K562 (cell line): Measurements from ENCODE around the gene MICU2.

Source experiments
- EP300 ChIP-seq: IDR thresholded peaks from 2 replicates; pipeline ENCODE4 v1.6.1; 2012; ENCODE audit warnings: low read length, improper control_type of control experiment
- EZH2 ChIP-seq: IDR thresholded peaks from 2 replicates; pipeline ENCODE4 v1.6.1; 2012; ENCODE audit warnings: low read depth, mild to moderate bottlenecking, inconsistent platforms, low read length, borderline replicate concordance
- HMGN3 ChIP-seq: IDR thresholded peaks from 2 replicates; pipeline ENCODE4 v1.6.1; 2011; ENCODE audit warnings: borderline replicate concordance, low read depth, mild to moderate bottlenecking, mixed read lengths, low read length; ENCODE audit not compliant: insufficient read length; ENCODE audit errors: extremely low read depth
- MED1 ChIP-seq: sonication (generic); formaldehyde crosslinking; IDR thresholded peaks from 2 replicates; pipeline ENCODE4 v1.8.1; 2023; ENCODE audit warnings: missing genetic modification reagents, borderline replicate concordance
- NFIC ChIP-seq: fragments of 450-650 bp; IDR thresholded peaks from 2 replicates; pipeline ENCODE4 v1.6.1; 2017; ENCODE audit warnings: mild to moderate bottlenecking, inconsistent platforms
- NR3C1 ChIP-seq: sonication (generic); formaldehyde crosslinking; IDR thresholded peaks from 2 replicates; pipeline ENCODE4 v1.8.1; 2022; ENCODE audit warnings: missing genetic modification reagents
- ZBTB8A ChIP-seq: fragments of 450-650 bp; IDR thresholded peaks from 2 replicates; pipeline ENCODE4 v1.6.1; 2018; ENCODE audit warnings: mild to moderate bottlenecking, moderate library complexity; ENCODE audit not compliant: partially characterized antibody
- TF ChIP-seq, protein P1 (sequence below): sonication (generic); formaldehyde crosslinking; IDR thresholded peaks from 2 replicates; pipeline ENCODE4 v1.8.0; 2022; ENCODE audit warnings: missing genetic modification reagents, mild to moderate bottlenecking, borderline replicate concordance
- TF ChIP-seq, protein P2 (sequence below): fragments of 450-650 bp; IDR thresholded peaks from 2 replicates; pipeline ENCODE4 v1.6.1; 2016; ENCODE audit warnings: borderline replicate concordance
- TF ChIP-seq, protein P3 (sequence below), 3 experiments: IDR thresholded peaks in 2 of 3; conservative IDR thresholded peaks in 1 of 3; 2 replicates each; pipeline ENCODE4 v1.5.1; 2011 to 2012; ENCODE audit warnings: low read length in 3 of 3, mild to moderate bottlenecking in 3 of 3, control low read depth in 2 of 3, improper control_type of control experiment in 1 of 3, inconsistent platforms in 1 of 3, low read depth in 1 of 3, mixed read lengths in 1 of 3, moderate library complexity in 1 of 3; ENCODE audit not compliant: insufficient read depth in 2 of 3

DNA sequence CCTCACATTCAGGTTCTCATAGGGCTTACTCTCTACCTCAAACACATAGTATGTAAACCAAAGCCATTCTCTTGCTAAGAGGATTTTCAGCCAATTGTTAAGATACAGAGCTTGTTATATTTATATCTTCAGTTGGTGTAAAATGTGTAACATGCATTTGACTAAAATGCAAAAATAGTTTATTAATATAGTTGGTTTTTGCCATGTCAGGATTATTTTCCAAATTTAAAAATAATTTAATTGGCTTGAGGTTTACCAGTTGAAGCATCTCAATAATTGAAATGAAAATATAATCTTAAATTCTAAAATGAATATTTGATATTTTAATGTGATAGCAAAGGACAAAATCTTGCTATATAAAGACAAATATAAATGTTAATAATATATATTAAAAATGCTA is 7.2 kb downstream of the MICU2 start:
- no peak for TF ChIP-seq NFIC
- no peak for TF ChIP-seq ZBTB8A
- TF ChIP-seq NR3C1 = no peak
- TF ChIP-seq HMGN3 = no peak
- TF ChIP-seq, protein P1, sequence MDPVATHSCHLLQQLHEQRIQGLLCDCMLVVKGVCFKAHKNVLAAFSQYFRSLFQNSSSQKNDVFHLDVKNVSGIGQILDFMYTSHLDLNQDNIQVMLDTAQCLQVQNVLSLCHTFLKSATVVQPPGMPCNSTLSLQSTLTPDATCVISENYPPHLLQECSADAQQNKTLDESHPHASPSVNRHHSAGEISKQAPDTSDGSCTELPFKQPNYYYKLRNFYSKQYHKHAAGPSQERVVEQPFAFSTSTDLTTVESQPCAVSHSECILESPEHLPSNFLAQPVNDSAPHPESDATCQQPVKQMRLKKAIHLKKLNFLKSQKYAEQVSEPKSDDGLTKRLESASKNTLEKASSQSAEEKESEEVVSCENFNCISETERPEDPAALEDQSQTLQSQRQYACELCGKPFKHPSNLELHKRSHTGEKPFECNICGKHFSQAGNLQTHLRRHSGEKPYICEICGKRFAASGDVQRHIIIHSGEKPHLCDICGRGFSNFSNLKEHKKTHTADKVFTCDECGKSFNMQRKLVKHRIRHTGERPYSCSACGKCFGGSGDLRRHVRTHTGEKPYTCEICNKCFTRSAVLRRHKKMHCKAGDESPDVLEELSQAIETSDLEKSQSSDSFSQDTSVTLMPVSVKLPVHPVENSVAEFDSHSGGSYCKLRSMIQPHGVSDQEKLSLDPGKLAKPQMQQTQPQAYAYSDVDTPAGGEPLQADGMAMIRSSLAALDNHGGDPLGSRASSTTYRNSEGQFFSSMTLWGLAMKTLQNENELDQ = no peak
- no peak for TF ChIP-seq EP300
- TF ChIP-seq MED1 (CRISPR knock-in tag) = no peak
- TF ChIP-seq, protein P2, sequence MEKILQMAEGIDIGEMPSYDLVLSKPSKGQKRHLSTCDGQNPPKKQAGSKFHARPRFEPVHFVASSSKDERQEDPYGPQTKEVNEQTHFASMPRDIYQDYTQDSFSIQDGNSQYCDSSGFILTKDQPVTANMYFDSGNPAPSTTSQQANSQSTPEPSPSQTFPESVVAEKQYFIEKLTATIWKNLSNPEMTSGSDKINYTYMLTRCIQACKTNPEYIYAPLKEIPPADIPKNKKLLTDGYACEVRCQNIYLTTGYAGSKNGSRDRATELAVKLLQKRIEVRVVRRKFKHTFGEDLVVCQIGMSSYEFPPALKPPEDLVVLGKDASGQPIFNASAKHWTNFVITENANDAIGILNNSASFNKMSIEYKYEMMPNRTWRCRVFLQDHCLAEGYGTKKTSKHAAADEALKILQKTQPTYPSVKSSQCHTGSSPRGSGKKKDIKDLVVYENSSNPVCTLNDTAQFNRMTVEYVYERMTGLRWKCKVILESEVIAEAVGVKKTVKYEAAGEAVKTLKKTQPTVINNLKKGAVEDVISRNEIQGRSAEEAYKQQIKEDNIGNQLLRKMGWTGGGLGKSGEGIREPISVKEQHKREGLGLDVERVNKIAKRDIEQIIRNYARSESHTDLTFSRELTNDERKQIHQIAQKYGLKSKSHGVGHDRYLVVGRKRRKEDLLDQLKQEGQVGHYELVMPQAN = no peak
- TF ChIP-seq, protein P3, sequence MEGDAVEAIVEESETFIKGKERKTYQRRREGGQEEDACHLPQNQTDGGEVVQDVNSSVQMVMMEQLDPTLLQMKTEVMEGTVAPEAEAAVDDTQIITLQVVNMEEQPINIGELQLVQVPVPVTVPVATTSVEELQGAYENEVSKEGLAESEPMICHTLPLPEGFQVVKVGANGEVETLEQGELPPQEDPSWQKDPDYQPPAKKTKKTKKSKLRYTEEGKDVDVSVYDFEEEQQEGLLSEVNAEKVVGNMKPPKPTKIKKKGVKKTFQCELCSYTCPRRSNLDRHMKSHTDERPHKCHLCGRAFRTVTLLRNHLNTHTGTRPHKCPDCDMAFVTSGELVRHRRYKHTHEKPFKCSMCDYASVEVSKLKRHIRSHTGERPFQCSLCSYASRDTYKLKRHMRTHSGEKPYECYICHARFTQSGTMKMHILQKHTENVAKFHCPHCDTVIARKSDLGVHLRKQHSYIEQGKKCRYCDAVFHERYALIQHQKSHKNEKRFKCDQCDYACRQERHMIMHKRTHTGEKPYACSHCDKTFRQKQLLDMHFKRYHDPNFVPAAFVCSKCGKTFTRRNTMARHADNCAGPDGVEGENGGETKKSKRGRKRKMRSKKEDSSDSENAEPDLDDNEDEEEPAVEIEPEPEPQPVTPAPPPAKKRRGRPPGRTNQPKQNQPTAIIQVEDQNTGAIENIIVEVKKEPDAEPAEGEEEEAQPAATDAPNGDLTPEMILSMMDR (IDR thresholded peaks at IDR 0.05 in 2 of 3, conservative IDR thresholded peaks at IDR 0.05 in 1 of 3; ENCODE audit: insufficient read depth in 2 of 3, low read depth in 1 of 3, low read length in 3 of 3) = no peak
- no peak for TF ChIP-seq EZH2
